Measurements from ENCODE around the gene ILF2.
A peak's percentile ranks its signal among the peaks of the same experiment; 100 is the strongest.

ILF2 gene

GRCh38 chr1:153628638-153629342 is 42.0 kb downstream of the ILF2 start:
- no peak overlapping the region for H3K4me3 ChIP-seq (ENCODE audit: low read depth, low read length)
- DNase-seq (ENCODE audit: low read depth): no peak
- TF ChIP-seq CTCF (conservative IDR thresholded peaks at IDR 0.05; ENCODE audit: low read depth, low read length): no peak

- DNase-seq (ENCODE audit: low read depth): no peak
- no peak for TF ChIP-seq CTCF (conservative IDR thresholded peaks at IDR 0.05; ENCODE audit: low read depth, low read length)
- peak within 1 kb of the TSS; percentile 74 for H3K4me3 ChIP-seq (ENCODE audit: low read depth, low read length)
Measured at GRCh38 chr1:153627715-153628626, 42.8 kb downstream of the ILF2 start, which contains the start of gene S100A1. S100A1 (plus strand) TSS chr1:153628434; CDS start chr1:153630522, 2,088 bp downstream.

- peak; percentile 78 for TF ChIP-seq CTCF (conservative IDR thresholded peaks at IDR 0.05; ENCODE audit: low read depth, low read length)
- H3K4me3 ChIP-seq (ENCODE audit: low read depth, low read length): peak within 1 kb of the TSS; percentile 74
- DNase-seq (ENCODE audit: low read depth): peak; percentile 98
Measured at GRCh38 chr1:153626904-153627714, 43.7 kb downstream of the ILF2 start, which contains the start of gene S100A13. S100A13 (minus strand) TSS chr1:153627505; CDS start chr1:153626472, 1,033 bp downstream.

- no peak for TF ChIP-seq CTCF (conservative IDR thresholded peaks at IDR 0.05; ENCODE audit: low read depth, low read length)
- no peak for DNase-seq (ENCODE audit: low read depth)
- H3K4me3 ChIP-seq (ENCODE audit: low read depth, low read length): peak overlapping the region; percentile 74
Measured at GRCh38 chr1:153626477-153626903, 44.3 kb downstream of the ILF2 start.

GRCh38 chr1:153624965-153625611 is 45.7 kb downstream of the ILF2 start:
- no peak for DNase-seq (ENCODE audit: low read depth)
- H3K4me3 ChIP-seq (ENCODE audit: low read depth, low read length): no peak overlapping the region
- no peak for TF ChIP-seq CTCF (conservative IDR thresholded peaks at IDR 0.05; ENCODE audit: low read depth, low read length)

- no peak for DNase-seq (ENCODE audit: low read depth)
- H3K4me3 ChIP-seq (ENCODE audit: low read depth, low read length): no peak overlapping the region
- no peak for TF ChIP-seq CTCF (conservative IDR thresholded peaks at IDR 0.05; ENCODE audit: low read depth, low read length)
Measured at GRCh38 chr1:153623101-153623500, 47.7 kb downstream of the ILF2 start.
